Sigmoid colon (tissue), 7 donors: ENCODE data around the gene NHLH1. TPM values are rescaled to one million over a fixed set of nuclear protein-coding genes. Genes with fewer than 3 reads are reported as not detected.

Source experiments
- DNase-seq: peaks from one replicate; pipeline ENCODE4 v3.0.0-alpha.2; 2019
- H3K27ac ChIP-seq, 4 donors: fragments of 200-600 bp; sonication (generic); one replicate each; pipeline ENCODE4 v1.5.1; 2016 to 2019; ENCODE audit warnings: mild to moderate bottlenecking in 1 of 4
- H3K27me3 ChIP-seq, 3 donors: fragments of 200-600 bp; sonication (generic); one replicate each; pipeline ENCODE4 v1.5.1; 2019; ENCODE audit warnings: mild to moderate bottlenecking in 1 of 3
- H3K36me3 ChIP-seq, 4 donors: fragments of 200-600 bp; sonication (generic); one replicate each; pipeline ENCODE4 v1.5.1; 2016 to 2019
- H3K4me1 ChIP-seq, 4 donors: fragments of 200-600 bp; sonication (generic); one replicate each; pipeline ENCODE4 v1.5.1; 2017 to 2019
- H3K4me3 ChIP-seq, 4 donors: fragments of 200-600 bp; sonication (generic); one replicate each; pipeline ENCODE4 v1.5.1; 2017 to 2019; ENCODE audit warnings: mild to moderate bottlenecking in 2 of 4, moderate library complexity in 1 of 4
- H3K9me3 ChIP-seq, 4 donors: fragments of 200-600 bp in 3 of 4; sonication (generic) in 3 of 4; one replicate each; pipeline versions ENCODE4 v1.5.1 to v1.6.1; 2013 to 2019
- CTCF ChIP-seq, 4 experiments: fragments of 450-650 bp in 3 of 4; fragments of 200-600 bp in 1 of 4; IDR thresholded peaks; one replicate each; pipeline ENCODE4 v1.5.1; 2016 to 2019; ENCODE audit warnings: antibody characterized with exemption in 4 of 4, mild to moderate bottlenecking in 3 of 4, moderate library complexity in 2 of 4
- EP300 ChIP-seq, 4 donors: sonication (generic); formaldehyde crosslinking; IDR thresholded peaks; one replicate each; pipeline ENCODE4 v1.6.1; 2017; ENCODE audit warnings: antibody characterized with exemption in 4 of 4
- POLR2A ChIP-seq, 2 donors: fragments of 450-650 bp; IDR thresholded peaks; one replicate each; pipeline ENCODE4 v1.6.1; 2016; ENCODE audit warnings: antibody characterized with exemption in 2 of 2, mild to moderate bottlenecking in 2 of 2, moderate library complexity in 2 of 2
- POLR2AphosphoS5 ChIP-seq, 4 donors: sonication (generic); formaldehyde crosslinking; IDR thresholded peaks; one replicate each; pipeline ENCODE4 v1.6.1; 2017; ENCODE audit warnings: antibody characterized with exemption in 4 of 4
- WGBS, 2 donors: extraction: QIAGEN DNeasy Blood & Tissue Kit; methylation state at CpG; one replicate each; pipeline ENCODE4 v1.1.7; 2013; 5-methylcytosine and 5-hydroxymethylcytosine counted together
- intact Hi-C: fragments of 100-400 bp; cut with DNase I; formaldehyde crosslinking; loops from one replicate; pipeline ENCODE4 v1.15.1; 2023
- polyA plus RNA-seq, 3 donors: library from polyadenylated mRNA; stranded (reverse); fragments of 200-250 nt; gene quantifications; one replicate each; pipeline ENCODE4 v1.2.3, GENCODE V29; 2013
- total RNA-seq, 4 donors: library from RNA; depleted of rRNA; stranded (reverse); fragments of >200 nt; gene quantifications; one replicate each; pipeline ENCODE4 v1.1.0, GENCODE V29; 2016
- donor health status: healthy with polysubstance abuse.
- donor health status: Bipolar disorder and iron deficiency.
- donor health status: healthy.

NHLH1 gene
- total and polyA plus RNA-seq, 7 donors, result under 0.01 to 0.60 (median 0.12) TPM; not detected in 4

GRCh38 chr1:160406131-160406968, 39.5 kb downstream of the NHLH1 start:
- no peak overlapping the region for H3K27ac ChIP-seq
- DNase-seq, result no peak
- H3K4me1 ChIP-seq, result peaks cover 0 to 39% (median 29%) of the 10 kb centered on the region in 4 donors
- intact Hi-C loops, result no loop called here
- 72 to 83% methylated on average over 15 of the region's 15 CpGs for WGBS, 2 donors
- TF ChIP-seq POLR2AphosphoS5 (IDR thresholded peaks at IDR 0.05) (no peak), EP300 (IDR thresholded peaks at IDR 0.05) (no peak)
- no peak overlapping the region for H3K4me3 ChIP-seq
- H3K9me3 ChIP-seq, result no peaks in the 10 kb centered on the region
- no peaks in the 10 kb centered on the region for H3K27me3 ChIP-seq
- H3K36me3 ChIP-seq, result no peaks in the 10 kb centered on the region

GRCh38 chr1:160407839-160408801, 41.2 kb downstream of the NHLH1 start:
- peaks cover 0 to 30% (median 22%) of the 10 kb centered on the region in 4 donors for H3K4me1 ChIP-seq
- no peak overlapping the region for H3K4me3 ChIP-seq
- no peak for DNase-seq
- H3K36me3 ChIP-seq, result no peaks in the 10 kb centered on the region
- intact Hi-C loops, result no loop called here
- TF ChIP-seq POLR2A (IDR thresholded peaks at IDR 0.05), result no peak
- no peak for TF ChIP-seq CTCF (IDR thresholded peaks at IDR 0.05)
- no peak for TF ChIP-seq EP300 (IDR thresholded peaks at IDR 0.05)
- no peak for TF ChIP-seq POLR2AphosphoS5 (IDR thresholded peaks at IDR 0.05)
- no peaks in the 10 kb centered on the region for H3K27me3 ChIP-seq
- H3K27ac ChIP-seq, result no peak overlapping the region
- H3K9me3 ChIP-seq, result no peaks in the 10 kb centered on the region
- WGBS, 2 donors, result 30 to 72% methylated on average over 12 of the region's 12 CpGs

GRCh38 chr1:160408864-160409263, 42.0 kb downstream of the NHLH1 start:
- peaks cover 0 to 30% (median 22%) of the 10 kb centered on the region in 4 donors for H3K4me1 ChIP-seq
- intact Hi-C loops, result no loop called here
- no peak for TF ChIP-seq POLR2A (IDR thresholded peaks at IDR 0.05)
- TF ChIP-seq CTCF (IDR thresholded peaks at IDR 0.05), result no peak
- TF ChIP-seq EP300 (IDR thresholded peaks at IDR 0.05), result no peak
- TF ChIP-seq POLR2AphosphoS5 (IDR thresholded peaks at IDR 0.05), result no peak
- no peak overlapping the region for H3K4me3 ChIP-seq
- no peaks in the 10 kb centered on the region for H3K27me3 ChIP-seq
- no peaks in the 10 kb centered on the region for H3K9me3 ChIP-seq
- no peaks in the 10 kb centered on the region for H3K36me3 ChIP-seq
- WGBS, 2 donors, result 89 to 94% methylated on average over 4 of the region's 4 CpGs
- no peak overlapping the region for H3K27ac ChIP-seq
- DNase-seq, result no peak

GRCh38 chr1:160409486-160409885, 42.6 kb downstream of the NHLH1 start:
- 81 to 90% methylated on average over 5 of the region's 5 CpGs for WGBS, 2 donors
- intact Hi-C loops, result no loop called here
- no peak for DNase-seq
- Histone ChIP-seq H3K36me3 (no peaks in the 10 kb centered on the region), H3K4me1 (peaks cover 0 to 30% (median 22%) of the 10 kb centered on the region in 4 donors), H3K9me3 (no peaks in the 10 kb centered on the region), H3K27ac (peak overlapping the region in 2 of 4 donors; percentile 59 to 73), H3K4me3 (no peak overlapping the region), H3K27me3 (no peaks in the 10 kb centered on the region)
- no peak for TF ChIP-seq CTCF (IDR thresholded peaks at IDR 0.05)
- TF ChIP-seq POLR2AphosphoS5 (IDR thresholded peaks at IDR 0.05), result no peak
- no peak for TF ChIP-seq EP300 (IDR thresholded peaks at IDR 0.05)
- TF ChIP-seq POLR2A (IDR thresholded peaks at IDR 0.05), result no peak
